GM23338 (cell line): Measurements from ENCODE around the gene LMOD1. TPM values are rescaled to one million over a fixed set of nuclear protein-coding genes. Genes with fewer than 3 reads are reported as not detected.
"Not testable (repeated sequence)": the region's sequence is repeated elsewhere in the genome, so short reads cannot be mapped to it uniquely, and the experiment has no call there.

Source experiments
- ATAC-seq: fragments of 200-7000 bp; cut with Tn5 transposase; 3 replicates; pipeline ENCODE4 v1.9.1; 2020
- DNase-seq: peaks from one replicate; pipeline ENCODE4 v3.0.0-alpha.2; 2015; ENCODE audit warnings: low spot score
- H2AFZ ChIP-seq: fragments of 200-600 bp; sonication (generic); 2 replicates; pipeline ENCODE4 v1.8.0; 2016; ENCODE audit warnings: antibody characterized with exemption, mild to moderate bottlenecking, moderate library complexity
- H3F3A ChIP-seq: fragments of 200-600 bp; sonication (generic); replicated peaks from 2 replicates; pipeline ENCODE4 v1.8.0; 2017; ENCODE audit warnings: antibody characterized with exemption, mixed run types, low read depth
- H3K27ac ChIP-seq: fragments of 200-600 bp; sonication (generic); 2 replicates; pipeline ENCODE4 v1.6.1; 2016; ENCODE audit warnings: low read depth
- H3K27me3 ChIP-seq: fragments of 200-600 bp; sonication (generic); 2 replicates; pipeline ENCODE4 v1.8.0; 2016; ENCODE audit warnings: mild to moderate bottlenecking, mixed run types, moderate library complexity; ENCODE audit not compliant: insufficient read depth
- H3K36me3 ChIP-seq: fragments of 200-600 bp; sonication (generic); 2 replicates; pipeline ENCODE4 v1.8.0; 2016; ENCODE audit warnings: mild to moderate bottlenecking; ENCODE audit not compliant: insufficient read depth
- H3K4me1 ChIP-seq: fragments of 200-600 bp; sonication (generic); 2 replicates; pipeline ENCODE4 v1.8.0; 2016; ENCODE audit warnings: mild to moderate bottlenecking, moderate library complexity; ENCODE audit not compliant: insufficient read depth
- H3K4me2 ChIP-seq: fragments of 200-600 bp; sonication (generic); 2 replicates; pipeline ENCODE4 v1.7.1; 2017; ENCODE audit warnings: mixed run types
- H3K4me3 ChIP-seq: fragments of 200-600 bp; sonication (generic); 2 replicates; pipeline ENCODE4 v1.6.1; 2016; ENCODE audit warnings: mixed run types
- H3K79me2 ChIP-seq: fragments of 200-600 bp; sonication (generic); replicated peaks from 2 replicates; pipeline ENCODE4 v1.8.0; 2017; ENCODE audit warnings: mild to moderate bottlenecking; ENCODE audit not compliant: insufficient read depth
- H3K9me2 ChIP-seq: fragments of 200-600 bp; sonication (generic); 2 replicates; pipeline ENCODE4 v1.8.0; 2017; ENCODE audit not compliant: insufficient read depth
- H4K20me1 ChIP-seq: fragments of 200-600 bp; sonication (generic); replicated peaks from 2 replicates; pipeline ENCODE4 v1.8.0; 2017; ENCODE audit warnings: mild to moderate bottlenecking; ENCODE audit not compliant: insufficient read depth
- H3K27ac Mint-ChIP-seq: 2 replicates; pipeline ENCODE4 v1.8.0; 2020; ENCODE audit warnings: inconsistent platforms, mild to moderate bottlenecking, moderate library complexity, mixed read lengths
- H3K27me3 Mint-ChIP-seq: 3 replicates; pipeline ENCODE4 v1.8.0; 2022; ENCODE audit warnings: low read depth, mild to moderate bottlenecking, moderate library complexity, mixed read lengths, inconsistent platforms; ENCODE audit not compliant: insufficient read depth, poor library complexity
- H3K36me3 Mint-ChIP-seq: 3 replicates; pipeline ENCODE4 v1.8.0; 2021; ENCODE audit warnings: low read depth, mild to moderate bottlenecking, inconsistent platforms, moderate library complexity, mixed read lengths
- H3K4me1 Mint-ChIP-seq: 3 replicates; pipeline ENCODE4 v1.8.0; 2020; ENCODE audit warnings: mild to moderate bottlenecking, inconsistent platforms, mixed read lengths
- H3K4me3 Mint-ChIP-seq: 3 replicates; pipeline ENCODE4 v1.8.0; 2021; ENCODE audit warnings: moderate library complexity, mild to moderate bottlenecking, inconsistent platforms, mixed read lengths
- H3K9me3 Mint-ChIP-seq: 3 replicates; pipeline ENCODE4 v1.8.0; 2020; ENCODE audit warnings: moderate library complexity, mild to moderate bottlenecking, inconsistent platforms, mixed read lengths
- EZH2 ChIP-seq: fragments of 200-600 bp; sonication (generic); IDR thresholded peaks from one replicate; pipeline ENCODE4 v1.8.0; 2017; ENCODE audit warnings: antibody characterized with exemption, mild to moderate bottlenecking, low read depth; ENCODE audit not compliant: unreplicated experiment
- polyA plus RNA-seq: library from polyadenylated mRNA; unstranded; fragments of >200 nt; fragmentation: Nextera tagmentation; extraction: Ambion mirVana; gene quantifications from 2 replicates; pipeline ENCODE4 v1.2.1, GENCODE V29; 2016
- total RNA-seq: library from RNA; depleted of rRNA; stranded (reverse); fragments of >200 nt; shearing (Covaris generic); gene quantifications from 2 replicates; pipeline ENCODE4 v1.2.3, GENCODE V29; 2014
- TF ChIP-seq, protein P1 (sequence below): IDR thresholded peaks from one replicate; pipeline ENCODE4 v1.6.1; 2018; ENCODE audit warnings: antibody characterized with exemption; ENCODE audit not compliant: unreplicated experiment
- TF ChIP-seq, protein P2 (sequence below): fragments of 250-450 bp; sonication (Bioruptor Pico); IDR thresholded peaks from 2 replicates; pipeline ENCODE4 v1.5.0; 2020; ENCODE audit warnings: mild to moderate bottlenecking, moderate library complexity

LMOD1 gene
- total and polyA plus RNA-seq, 2 experiments from 2014 or later, result 0.74 to 1.7 TPM

DNA sequence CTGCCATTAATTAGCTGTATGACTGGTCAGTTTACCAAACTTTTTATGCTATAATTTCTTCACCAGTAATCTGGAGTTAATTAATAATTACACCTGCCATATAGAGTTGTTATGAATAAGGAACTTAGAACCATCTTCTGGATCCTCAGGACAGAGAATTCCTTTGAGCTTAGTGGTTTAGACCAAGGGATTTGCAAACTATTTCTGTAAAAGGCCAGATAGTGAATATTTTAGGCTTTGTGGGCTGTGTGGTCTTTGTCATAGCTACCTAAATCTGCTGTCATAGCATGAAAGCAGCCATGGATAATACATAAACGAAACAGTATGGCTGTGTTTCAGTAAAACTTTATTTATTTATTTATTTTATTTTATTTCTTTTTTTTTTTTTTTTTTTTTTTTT, 17.9 kb upstream of the LMOD1 start (continued):
- TF ChIP-seq EZH2, result no peak
- TF ChIP-seq, protein P1, sequence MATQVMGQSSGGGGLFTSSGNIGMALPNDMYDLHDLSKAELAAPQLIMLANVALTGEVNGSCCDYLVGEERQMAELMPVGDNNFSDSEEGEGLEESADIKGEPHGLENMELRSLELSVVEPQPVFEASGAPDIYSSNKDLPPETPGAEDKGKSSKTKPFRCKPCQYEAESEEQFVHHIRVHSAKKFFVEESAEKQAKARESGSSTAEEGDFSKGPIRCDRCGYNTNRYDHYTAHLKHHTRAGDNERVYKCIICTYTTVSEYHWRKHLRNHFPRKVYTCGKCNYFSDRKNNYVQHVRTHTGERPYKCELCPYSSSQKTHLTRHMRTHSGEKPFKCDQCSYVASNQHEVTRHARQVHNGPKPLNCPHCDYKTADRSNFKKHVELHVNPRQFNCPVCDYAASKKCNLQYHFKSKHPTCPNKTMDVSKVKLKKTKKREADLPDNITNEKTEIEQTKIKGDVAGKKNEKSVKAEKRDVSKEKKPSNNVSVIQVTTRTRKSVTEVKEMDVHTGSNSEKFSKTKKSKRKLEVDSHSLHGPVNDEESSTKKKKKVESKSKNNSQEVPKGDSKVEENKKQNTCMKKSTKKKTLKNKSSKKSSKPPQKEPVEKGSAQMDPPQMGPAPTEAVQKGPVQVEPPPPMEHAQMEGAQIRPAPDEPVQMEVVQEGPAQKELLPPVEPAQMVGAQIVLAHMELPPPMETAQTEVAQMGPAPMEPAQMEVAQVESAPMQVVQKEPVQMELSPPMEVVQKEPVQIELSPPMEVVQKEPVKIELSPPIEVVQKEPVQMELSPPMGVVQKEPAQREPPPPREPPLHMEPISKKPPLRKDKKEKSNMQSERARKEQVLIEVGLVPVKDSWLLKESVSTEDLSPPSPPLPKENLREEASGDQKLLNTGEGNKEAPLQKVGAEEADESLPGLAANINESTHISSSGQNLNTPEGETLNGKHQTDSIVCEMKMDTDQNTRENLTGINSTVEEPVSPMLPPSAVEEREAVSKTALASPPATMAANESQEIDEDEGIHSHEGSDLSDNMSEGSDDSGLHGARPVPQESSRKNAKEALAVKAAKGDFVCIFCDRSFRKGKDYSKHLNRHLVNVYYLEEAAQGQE, result no peak

DNA sequence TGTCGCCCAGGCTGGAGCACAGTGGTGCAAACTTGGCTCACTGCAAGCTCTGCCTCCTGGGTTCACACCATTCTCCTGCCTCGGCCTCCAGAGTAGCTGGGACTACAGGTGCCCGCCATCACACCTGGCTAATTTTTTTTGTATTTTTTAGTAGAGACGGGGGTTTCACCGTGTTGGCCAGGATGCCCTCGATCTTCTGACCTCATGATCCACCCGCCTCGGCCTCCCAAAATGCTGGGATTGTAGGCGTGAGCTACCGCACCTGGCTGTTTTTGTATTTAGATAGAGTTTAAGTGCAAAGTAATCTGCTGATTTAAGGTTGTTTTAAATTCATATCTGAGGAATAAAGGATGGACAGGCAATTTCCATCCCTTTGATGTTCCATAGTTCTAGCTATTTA, 16.0 kb upstream of the LMOD1 start:
- not testable (repeated sequence) for H3K27me3 Mint-ChIP-seq

DNA sequence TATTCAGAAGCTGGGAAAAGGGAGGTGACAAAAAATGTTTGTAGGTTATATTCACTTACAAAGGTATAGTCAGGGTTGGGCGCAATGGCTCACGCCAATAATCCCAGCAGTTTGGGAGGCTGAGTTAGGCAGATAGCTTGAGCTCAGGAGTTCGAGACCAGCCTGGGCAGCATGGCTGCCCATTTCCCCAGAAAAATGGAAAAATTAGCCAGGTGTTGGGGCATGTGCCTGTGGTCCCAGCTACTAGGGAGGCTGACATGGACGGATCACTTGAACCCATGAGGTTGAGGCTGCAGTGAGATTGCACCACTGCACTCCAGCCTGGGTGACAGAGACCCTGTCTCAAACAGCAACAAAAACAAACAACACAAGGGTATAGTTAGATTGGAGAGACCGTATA, 12.0 kb upstream of the LMOD1 start:
- Histone ChIP-seq H3K27ac (no peak overlapping the region), H2AFZ (no peak overlapping the region), H4K20me1 (peaks cover 39% of the 10 kb centered on the region), H3F3A (peaks cover 2% of the 10 kb centered on the region; the same call in 1 of the 2 replicates), H3K36me3 (peaks cover 43% of the 10 kb centered on the region), H3K9me2 (no peaks in the 10 kb centered on the region), H3K4me1 (peaks cover 8% of the 10 kb centered on the region; the same call in 1 of the 2 replicates), H3K79me2 (peaks cover 53% of the 10 kb centered on the region), H3K27me3 (no peaks in the 10 kb centered on the region), H3K4me2 (no peak overlapping the region), H3K4me3 (no peak overlapping the region)
- Mint-ChIP-seq H3K4me1 (peaks cover 7% of the 10 kb centered on the region; the same call in 2 of the 3 replicates), H3K27ac (no peak overlapping the region), H3K4me3 (no peak overlapping the region), H3K9me3 (no peaks in the 10 kb centered on the region), H3K36me3 (peaks cover 56% of the 10 kb centered on the region), H3K27me3 (peaks cover 4% of the 10 kb centered on the region)
- TF ChIP-seq, protein P2, sequence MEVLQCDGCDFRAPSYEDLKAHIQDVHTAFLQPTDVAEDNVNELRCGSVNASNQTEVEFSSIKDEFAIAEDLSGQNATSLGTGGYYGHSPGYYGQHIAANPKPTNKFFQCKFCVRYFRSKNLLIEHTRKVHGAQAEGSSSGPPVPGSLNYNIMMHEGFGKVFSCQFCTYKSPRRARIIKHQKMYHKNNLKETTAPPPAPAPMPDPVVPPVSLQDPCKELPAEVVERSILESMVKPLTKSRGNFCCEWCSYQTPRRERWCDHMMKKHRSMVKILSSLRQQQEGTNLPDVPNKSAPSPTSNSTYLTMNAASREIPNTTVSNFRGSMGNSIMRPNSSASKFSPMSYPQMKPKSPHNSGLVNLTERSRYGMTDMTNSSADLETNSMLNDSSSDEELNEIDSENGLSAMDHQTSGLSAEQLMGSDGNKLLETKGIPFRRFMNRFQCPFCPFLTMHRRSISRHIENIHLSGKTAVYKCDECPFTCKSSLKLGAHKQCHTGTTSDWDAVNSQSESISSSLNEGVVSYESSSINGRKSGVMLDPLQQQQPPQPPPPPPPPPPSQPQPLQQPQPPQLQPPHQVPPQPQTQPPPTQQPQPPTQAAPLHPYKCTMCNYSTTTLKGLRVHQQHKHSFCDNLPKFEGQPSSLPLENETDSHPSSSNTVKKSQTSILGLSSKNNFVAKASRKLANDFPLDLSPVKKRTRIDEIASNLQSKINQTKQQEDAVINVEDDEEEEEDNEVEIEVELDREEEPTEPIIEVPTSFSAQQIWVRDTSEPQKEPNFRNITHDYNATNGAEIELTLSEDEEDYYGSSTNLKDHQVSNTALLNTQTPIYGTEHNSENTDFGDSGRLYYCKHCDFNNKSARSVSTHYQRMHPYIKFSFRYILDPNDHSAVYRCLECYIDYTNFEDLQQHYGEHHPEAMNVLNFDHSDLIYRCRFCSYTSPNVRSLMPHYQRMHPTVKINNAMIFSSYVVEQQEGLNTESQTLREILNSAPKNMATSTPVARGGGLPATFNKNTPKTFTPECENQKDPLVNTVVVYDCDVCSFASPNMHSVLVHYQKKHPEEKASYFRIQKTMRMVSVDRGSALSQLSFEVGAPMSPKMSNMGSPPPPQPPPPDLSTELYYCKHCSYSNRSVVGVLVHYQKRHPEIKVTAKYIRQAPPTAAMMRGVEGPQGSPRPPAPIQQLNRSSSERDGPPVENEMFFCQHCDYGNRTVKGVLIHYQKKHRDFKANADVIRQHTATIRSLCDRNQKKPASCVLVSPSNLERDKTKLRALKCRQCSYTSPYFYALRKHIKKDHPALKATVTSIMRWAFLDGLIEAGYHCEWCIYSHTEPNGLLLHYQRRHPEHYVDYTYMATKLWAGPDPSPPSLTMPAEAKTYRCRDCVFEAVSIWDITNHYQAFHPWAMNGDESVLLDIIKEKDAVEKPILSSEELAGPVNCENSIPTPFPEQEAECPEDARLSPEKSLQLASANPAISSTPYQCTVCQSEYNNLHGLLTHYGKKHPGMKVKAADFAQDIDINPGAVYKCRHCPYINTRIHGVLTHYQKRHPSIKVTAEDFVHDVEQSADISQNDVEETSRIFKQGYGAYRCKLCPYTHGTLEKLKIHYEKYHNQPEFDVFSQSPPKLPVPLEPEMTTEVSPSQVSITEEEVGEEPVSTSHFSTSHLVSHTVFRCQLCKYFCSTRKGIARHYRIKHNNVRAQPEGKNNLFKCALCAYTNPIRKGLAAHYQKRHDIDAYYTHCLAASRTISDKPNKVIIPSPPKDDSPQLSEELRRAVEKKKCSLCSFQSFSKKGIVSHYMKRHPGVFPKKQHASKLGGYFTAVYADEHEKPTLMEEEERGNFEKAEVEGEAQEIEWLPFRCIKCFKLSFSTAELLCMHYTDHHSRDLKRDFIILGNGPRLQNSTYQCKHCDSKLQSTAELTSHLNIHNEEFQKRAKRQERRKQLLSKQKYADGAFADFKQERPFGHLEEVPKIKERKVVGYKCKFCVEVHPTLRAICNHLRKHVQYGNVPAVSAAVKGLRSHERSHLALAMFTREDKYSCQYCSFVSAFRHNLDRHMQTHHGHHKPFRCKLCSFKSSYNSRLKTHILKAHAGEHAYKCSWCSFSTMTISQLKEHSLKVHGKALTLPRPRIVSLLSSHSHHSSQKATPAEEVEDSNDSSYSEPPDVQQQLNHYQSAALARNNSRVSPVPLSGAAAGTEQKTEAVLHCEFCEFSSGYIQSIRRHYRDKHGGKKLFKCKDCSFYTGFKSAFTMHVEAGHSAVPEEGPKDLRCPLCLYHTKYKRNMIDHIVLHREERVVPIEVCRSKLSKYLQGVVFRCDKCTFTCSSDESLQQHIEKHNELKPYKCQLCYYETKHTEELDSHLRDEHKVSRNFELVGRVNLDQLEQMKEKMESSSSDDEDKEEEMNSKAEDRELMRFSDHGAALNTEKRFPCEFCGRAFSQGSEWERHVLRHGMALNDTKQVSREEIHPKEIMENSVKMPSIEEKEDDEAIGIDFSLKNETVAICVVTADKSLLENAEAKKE (CRISPR knock-in tag), result no peak
- DNase-seq, result no peak
- no peak for ATAC-seq

More for the DNA sequence above, 16.0 kb upstream of the LMOD1 start:
- H3K4me1 ChIP-seq, H3K27me3 ChIP-seq, DNase-seq, H3F3A ChIP-seq, H3K27ac ChIP-seq, H3K9me3 Mint-ChIP-seq, H3K9me2 ChIP-seq, H3K4me1 Mint-ChIP-seq, H3K4me3 ChIP-seq, H2AFZ ChIP-seq, ATAC-seq, H3K27ac Mint-ChIP-seq, H3K4me2 ChIP-seq, H3K4me3 Mint-ChIP-seq: not testable (repeated sequence)
- H3K79me2 ChIP-seq, result peaks cover 41% of the 10 kb centered on the region
- peaks cover 44% of the 10 kb centered on the region for H4K20me1 ChIP-seq
- peaks cover 78% of the 10 kb centered on the region for H3K36me3 Mint-ChIP-seq
- peaks cover 66% of the 10 kb centered on the region for H3K36me3 ChIP-seq
